GM18867 (cell line): ENCODE data around the gene CADM1.
A peak's percentile ranks its signal among the peaks of the same experiment; 100 is the strongest.

Experiments used
- ATAC-seq: cut with Tn5 transposase; IDR thresholded peaks from one replicate; pipeline ENCODE4 v1.9.1; 2021; ENCODE audit warnings: mild to moderate bottlenecking, moderate library complexity; ENCODE audit not compliant: unreplicated experiment

The CADM1 gene

GRCh38 chr11:115257270-115257669 is 246.9 kb downstream of the CADM1 start:
- no peak for ATAC-seq

GRCh38 chr11:115256397-115257197 is 247.6 kb downstream of the CADM1 start:
- peak; percentile 98 for ATAC-seq

- no peak for ATAC-seq
Observed at GRCh38 chr11:115255006-115255762, 249.0 kb downstream of the CADM1 start.

GRCh38 chr11:115251126-115251525 is 253.1 kb downstream of the CADM1 start:
- ATAC-seq, result no peak

- ATAC-seq, result no peak
Observed at GRCh38 chr11:115249061-115249578, 255.1 kb downstream of the CADM1 start.

GRCh38 chr11:115247953-115248352 is 256.3 kb downstream of the CADM1 start:
- ATAC-seq, result no peak

- no peak for ATAC-seq
Observed at GRCh38 chr11:115247361-115247760, 256.9 kb downstream of the CADM1 start.

GRCh38 chr11:115244758-115245157 is 259.5 kb downstream of the CADM1 start:
- no peak for ATAC-seq

GRCh38 chr11:115244296-115244695 is 259.9 kb downstream of the CADM1 start:
- ATAC-seq, result no peak

GRCh38 chr11:115242982-115243381 is 261.2 kb downstream of the CADM1 start:
- ATAC-seq, result no peak

- no peak for ATAC-seq
Observed at GRCh38 chr11:115241899-115242298, 262.3 kb downstream of the CADM1 start.

GRCh38 chr11:115238791-115239190 is 265.4 kb downstream of the CADM1 start:
- ATAC-seq, result no peak

GRCh38 chr11:115238086-115238485 is 266.1 kb downstream of the CADM1 start:
- ATAC-seq, result no peak

GRCh38 chr11:115237578-115237977 is 266.6 kb downstream of the CADM1 start:
- ATAC-seq, result no peak

- no peak for ATAC-seq
Observed at GRCh38 chr11:115234794-115235193, 269.4 kb downstream of the CADM1 start.

GRCh38 chr11:115226556-115226955 is 277.7 kb downstream of the CADM1 start:
- no peak for ATAC-seq

GRCh38 chr11:115224551-115224950 is 279.7 kb downstream of the CADM1 start:
- ATAC-seq, result no peak

GRCh38 chr11:115222863-115223530 is 281.2 kb downstream of the CADM1 start:
- peak; percentile 31 for ATAC-seq

GRCh38 chr11:115222218-115222862 is 281.9 kb downstream of the CADM1 start:
- peak; percentile 93 for ATAC-seq

- ATAC-seq, result peak; percentile 47
Observed at GRCh38 chr11:115221461-115222069, 282.6 kb downstream of the CADM1 start.
